IMR-90 (cell line): Measurements from ENCODE around the gene IQGAP2. TPM values are rescaled to one million over a fixed set of nuclear protein-coding genes. Genes with fewer than 3 reads are reported as not detected.

ENCODE experiments used
- ATAC-seq: fragments of 200-7000 bp; cut with Tn5 transposase; 2 replicates; pipeline ENCODE4 v1.9.1; 2020; ENCODE audit warnings: low read depth, mild to moderate bottlenecking, moderate library complexity
- BruUV-seq: library from RNA; stranded (reverse); fragments of 400-500 nt; replicated peaks from 2 replicates; lab custom pipeline; 2021; lab: Mats Ljungman, UMichigan
- CTCF ChIA-PET: fragments of 300-600 bp; formaldehyde crosslinking; extraction: SDS; loops from one replicate; lab custom pipeline; 2021; ENCODE audit warnings: antibody characterized with exemption; lab: Yijun Ruan, JAX
- POLR2A ChIA-PET: fragments of 300-600 bp; sonication (Branson Sonifier 250); formaldehyde crosslinking; loops from one replicate; lab custom pipeline; 2022; ENCODE audit warnings: antibody characterized with exemption; ENCODE audit not compliant: unreplicated experiment; lab: Charles Lee
- DNase-seq: peaks from one replicate; pipeline ENCODE4 v3.0.0; 2013
- H2AFZ ChIP-seq: replicated peaks from 2 replicates; pipeline ENCODE3; 2013; ENCODE audit warnings: low read length, mild to moderate bottlenecking; ENCODE audit not compliant: poor library complexity
- H2AK5ac ChIP-seq: 2 replicates; pipeline ENCODE4 v1.6.1; 2013; ENCODE audit warnings: low read depth, low read length, inconsistent platforms
- H2AK9ac ChIP-seq: replicated peaks from 2 replicates; pipeline ENCODE3; 2013; ENCODE audit warnings: mild to moderate bottlenecking, low read depth, low read length, moderate library complexity; ENCODE audit not compliant: poor library complexity
- H2BK120ac ChIP-seq: 2 replicates; pipeline ENCODE4 v1.6.1; 2013; ENCODE audit warnings: low read depth, low read length, inconsistent platforms
- H2BK15ac ChIP-seq: 3 replicates; pipeline ENCODE4 v1.6.1; 2013; ENCODE audit warnings: low read depth, low read length, inconsistent platforms
- H2BK20ac ChIP-seq: 2 replicates; pipeline ENCODE4 v1.6.1; 2013; ENCODE audit warnings: low read depth, mild to moderate bottlenecking, inconsistent platforms, low read length, moderate library complexity
- H2BK5ac ChIP-seq: 2 replicates; pipeline ENCODE4 v1.6.1; 2013; ENCODE audit warnings: mild to moderate bottlenecking, low read depth, low read length, inconsistent platforms; ENCODE audit not compliant: poor library complexity, severe bottlenecking
- H3K14ac ChIP-seq: replicated peaks from 2 replicates; pipeline ENCODE4 v1.6.1; 2013; ENCODE audit warnings: low read depth, low read length, inconsistent platforms
- H3K18ac ChIP-seq: 2 replicates; pipeline ENCODE4 v1.6.1; 2013; ENCODE audit warnings: low read depth, low read length, control low read depth
- H3K23ac ChIP-seq: 2 replicates; pipeline ENCODE4 v1.6.1; 2013; ENCODE audit warnings: low read depth, low read length, inconsistent platforms
- H3K27ac ChIP-seq: 2 replicates; pipeline ENCODE4 v1.5.1; 2013; ENCODE audit warnings: mild to moderate bottlenecking, control low read depth, low read length; ENCODE audit not compliant: insufficient read depth
- H3K27me3 ChIP-seq: 2 replicates; pipeline ENCODE4 v1.6.1; 2013; ENCODE audit warnings: low read length; ENCODE audit not compliant: control insufficient read depth, insufficient read depth
- H3K36me3 ChIP-seq: 2 replicates; pipeline ENCODE4 v1.6.1; 2013; ENCODE audit warnings: low read length, mixed read lengths; ENCODE audit not compliant: control insufficient read depth, insufficient read depth
- H3K4ac ChIP-seq: 2 replicates; pipeline ENCODE4 v1.6.1; 2013; ENCODE audit warnings: low read depth, low read length, inconsistent platforms
- H3K4me1 ChIP-seq: 2 replicates; pipeline ENCODE4 v1.6.1; 2013; ENCODE audit warnings: low read length, mixed read lengths; ENCODE audit not compliant: control insufficient read depth, insufficient read depth
- H3K4me2 ChIP-seq: 2 replicates; pipeline ENCODE4 v1.6.1; 2013; ENCODE audit warnings: low read depth, mild to moderate bottlenecking, control low read depth, low read length, moderate library complexity
- H3K4me3 ChIP-seq: 2 replicates; pipeline ENCODE4 v1.5.1; 2013; ENCODE audit warnings: low read depth, mild to moderate bottlenecking, control low read depth, low read length, moderate library complexity; ENCODE audit not compliant: insufficient read depth
- H3K56ac ChIP-seq: 2 replicates; pipeline ENCODE4 v1.6.1; 2013; ENCODE audit warnings: low read length, inconsistent platforms; ENCODE audit not compliant: insufficient read depth; ENCODE audit errors: extremely low read depth
- H3K79me1 ChIP-seq, 2 experiments: 2 replicates each; pipeline ENCODE4 v1.6.1; 2013; ENCODE audit warnings: low read length in 2 of 2, inconsistent platforms in 1 of 2, low read depth in 1 of 2
- H3K9ac ChIP-seq: 2 replicates; pipeline ENCODE4 v1.6.1; 2013; ENCODE audit warnings: low read depth, low read length, control low read depth
- H3K9me1 ChIP-seq: 2 replicates; pipeline ENCODE4 v1.6.1; 2013; ENCODE audit warnings: low read length, inconsistent platforms; ENCODE audit not compliant: insufficient read depth
- H3K9me3 ChIP-seq: 2 replicates; pipeline ENCODE4 v1.6.1; 2013; ENCODE audit warnings: low read length; ENCODE audit not compliant: control insufficient read depth, insufficient read depth
- H4K20me1 ChIP-seq: 2 replicates; pipeline ENCODE4 v1.6.1; 2013; ENCODE audit warnings: low read length, inconsistent platforms; ENCODE audit not compliant: insufficient read depth
- H4K5ac ChIP-seq: 2 replicates; pipeline ENCODE4 v1.6.1; 2013; ENCODE audit warnings: mild to moderate bottlenecking, low read depth, low read length, control low read depth
- H4K8ac ChIP-seq, 2 experiments: 2 replicates each; pipeline ENCODE4 v1.6.1; 2013; ENCODE audit warnings: low read depth in 2 of 2, low read length in 2 of 2, control low read depth in 1 of 2, inconsistent platforms in 1 of 2
- H4K91ac ChIP-seq: 2 replicates; pipeline ENCODE4 v1.6.1; 2013; ENCODE audit warnings: low read depth, low read length, inconsistent platforms; ENCODE audit not compliant: insufficient read depth
- CHD1 ChIP-seq: IDR thresholded peaks from 2 replicates; pipeline ENCODE4 v1.6.1; 2012; ENCODE audit warnings: low read depth, low read length, improper control_type of control experiment
- CTCF ChIP-seq: conservative IDR thresholded peaks from 2 replicates; pipeline ENCODE4 v1.5.1; 2012; ENCODE audit warnings: mild to moderate bottlenecking, low read depth, low read length, improper control_type of control experiment
- FOS ChIP-seq: fragments of 150-350 bp; IDR thresholded peaks from 2 replicates; pipeline ENCODE4 v1.6.1; 2016; ENCODE audit warnings: low read depth, low read length
- SMC3 ChIP-seq: fragments of 150-350 bp; IDR thresholded peaks from 2 replicates; pipeline ENCODE4 v1.6.1; 2016; ENCODE audit warnings: low read depth, mild to moderate bottlenecking, antibody characterized with exemption, low read length, moderate library complexity
- WGBS, 2 experiments: methylation state at CpG; one replicate each; pipeline versions ENCODE4 v1.1.5 to v1.1.7; 2013; ENCODE audit warnings: missing lambda C conversion rate in 2 of 2; ENCODE audit not compliant: insufficient read length in 1 of 2; ENCODE audit errors: extremely low coverage in 2 of 2; 5-methylcytosine and 5-hydroxymethylcytosine counted together
- dilution Hi-C: fragments of 300-500 bp; cut with HindIII; formaldehyde crosslinking; loops from one replicate; pipeline ENCODE4 v1.14.3; 2018; ENCODE audit warnings: low sequenced_read_pairs; ENCODE audit not compliant: unreplicated experiment
- in situ Hi-C: fragments of 300-500 bp; cut with MboI; formaldehyde crosslinking; loops from 3 replicates; pipeline ENCODE4 v1.14.3; 2019; ENCODE audit warnings: low sequenced_read_pairs, inconsistent platforms, mixed read lengths
- intact Hi-C: fragments of 100-400 bp; cut with micrococcal nuclease; formaldehyde crosslinking; loops from 2 replicates; pipeline ENCODE4 v1.10.0; 2022
- polyA plus RNA-seq, 3 experiments: library from polyadenylated mRNA; depleted of rRNA; stranded (reverse); fragments of >200 nt; gene quantifications; 2 replicates each; pipeline ENCODE4 v1.2.3, GENCODE V29; 2012; ENCODE audit warnings: low replicate concordance in 1 of 3
- total RNA-seq: library from RNA; depleted of rRNA; stranded (reverse); fragments of >200 nt; gene quantifications from 2 replicates; pipeline ENCODE4 v1.2.3, GENCODE V29; 2012

The IQGAP2 gene
- total and polyA plus RNA-seq, 2 of the 4 experiments (the other 2 are of a cell fraction), result 0.21 to 0.36 TPM

DNA sequence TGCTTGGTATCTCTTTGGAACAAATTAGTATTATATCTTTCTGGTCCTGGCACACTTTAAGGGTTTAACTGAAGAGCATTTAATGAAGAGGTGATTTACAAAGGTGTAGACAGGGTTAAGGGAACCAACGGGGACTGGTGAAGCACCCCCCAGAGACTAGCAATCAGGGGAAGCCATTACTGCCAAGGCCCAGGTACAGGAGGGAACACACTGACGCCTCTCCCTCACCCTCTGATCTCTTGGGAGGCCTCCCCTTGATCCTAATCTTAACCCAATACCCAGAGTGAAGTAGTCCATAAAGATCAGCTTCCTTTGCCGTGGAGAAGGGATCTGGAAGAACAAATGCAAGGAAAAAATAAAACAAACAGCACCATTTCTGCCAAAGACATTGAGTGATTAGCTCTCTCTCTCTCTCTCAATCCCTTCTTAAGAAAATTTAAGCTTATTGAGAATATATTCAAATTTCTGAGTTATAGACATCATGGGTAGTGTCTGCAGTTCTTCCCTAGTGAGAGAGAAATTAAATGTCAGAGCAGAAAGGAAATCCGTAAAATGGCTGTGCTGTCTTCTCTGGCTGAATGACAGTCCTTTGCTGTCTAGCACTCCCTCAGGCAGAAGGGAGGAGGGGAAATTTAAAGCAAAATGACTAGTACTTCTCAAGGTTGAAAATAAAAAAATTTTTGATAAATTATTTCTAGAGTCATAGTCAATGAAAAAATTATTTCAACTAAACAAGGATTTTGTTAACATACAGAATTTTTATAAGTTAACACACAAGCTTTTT, 332.9 kb downstream of the IQGAP2 start:
- ChIA-PET POLR2A (no interaction called here), CTCF (interaction anchor here (0.6 to 1.4 kb wide), 3 partner anchors 31 to 57 kb away, joined by 4 to 8 read pairs (median 4); no protein-coding TSS in a partner anchor)
- H2AK5ac ChIP-seq, result no peak overlapping the region; the same call in 1 of the 2 replicates
- H3K9ac ChIP-seq, result no peak overlapping the region
- peaks cover 23 to 41% of the 10 kb centered on the region in 2 experiments for H3K79me1 ChIP-seq
- BruUV-seq, result no TSS peak
- no peak overlapping the region; the same call in 1 of the 2 replicates for H3K18ac ChIP-seq
- ATAC-seq (no peak), DNase-seq (no peak)
- H4K20me1 ChIP-seq, result peaks cover 18% of the 10 kb centered on the region; the same call in 1 of the 2 replicates
- intact Hi-C loops, result no loop called here
- H3K23ac ChIP-seq, result no peak overlapping the region
- H2BK15ac ChIP-seq, result no peak overlapping the region
- no peaks in the 10 kb centered on the region for H3K27me3 ChIP-seq
- no peak overlapping the region for H4K5ac ChIP-seq
- no peak overlapping the region for H3K4ac ChIP-seq
- no peak overlapping the region for H3K56ac ChIP-seq
- no peak overlapping the region for H2AK9ac ChIP-seq
- in situ Hi-C loops, result no loop called here
- peak overlapping the region in 1 of 2 experiments; percentile 6; a peak in 1 of 4 replicates for H4K8ac ChIP-seq
- H3K27ac ChIP-seq, result no peak overlapping the region
- peak overlapping the region; percentile 5 for H2BK5ac ChIP-seq
- 0 out of 2 replicates have a peak overlapping the region, but pooled peaks have one; percentile 55 for H3K14ac ChIP-seq
- H3K9me1 ChIP-seq, result peaks cover 22% of the 10 kb centered on the region
- H3K9me3 ChIP-seq, result no peaks in the 10 kb centered on the region; the same call in 1 of the 2 replicates
- H3K4me2 ChIP-seq, result no peak overlapping the region
- TF ChIP-seq CTCF, result no peak
- TF ChIP-seq CHD1, result no peak
- TF ChIP-seq FOS, result no peak
- no peak for TF ChIP-seq SMC3
- peaks cover 7% of the 10 kb centered on the region for H3K4me1 ChIP-seq
- dilution Hi-C loops, result no loop called here
- H2BK120ac ChIP-seq, result no peak overlapping the region
- H3K36me3 ChIP-seq, result peaks cover 22% of the 10 kb centered on the region
- H4K91ac ChIP-seq, result no peak overlapping the region
- no peak overlapping the region for H2AFZ ChIP-seq
- no peak overlapping the region for H3K4me3 ChIP-seq
- H2BK20ac ChIP-seq, result peak overlapping the region; percentile 3; the same call in 1 of the 2 replicates
- no CpG with 5 or more reads among the region's 4 CpGs for WGBS, 2 experiments
